Calu3 (cell line): ENCODE data around the gene GJD4. TPM values are rescaled to one million over a fixed set of nuclear protein-coding genes. Genes with fewer than 3 reads are reported as not detected.

ENCODE experiments used
- BruUV-seq: library from RNA; stranded (reverse); fragments of 400-500 nt; replicated peaks from 2 replicates; lab custom pipeline; 2021; lab: Mats Ljungman, UMichigan
- CTCF ChIA-PET: fragments of 300-600 bp; sonication (Branson Sonifier 250); formaldehyde crosslinking; loops from one replicate; lab custom pipeline; 2022; ENCODE audit warnings: antibody characterized with exemption; lab: Charles Lee
- DNase-seq: peaks from one replicate; pipeline ENCODE4 v3.0.0; 2022
- H3K27ac Mint-ChIP-seq: one replicate; pipeline ENCODE4 v1.8.0; 2022; ENCODE audit warnings: mixed read lengths; ENCODE audit not compliant: unreplicated experiment
- H3K27me3 Mint-ChIP-seq: one replicate; pipeline ENCODE4 v1.8.0; 2022; ENCODE audit warnings: mixed read lengths; ENCODE audit not compliant: unreplicated experiment
- H3K36me3 Mint-ChIP-seq: one replicate; pipeline ENCODE4 v1.8.0; 2022; ENCODE audit warnings: mild to moderate bottlenecking, moderate library complexity, mixed read lengths; ENCODE audit not compliant: insufficient read depth, unreplicated experiment
- H3K4me1 Mint-ChIP-seq: one replicate; pipeline ENCODE4 v1.8.0; 2022; ENCODE audit warnings: mild to moderate bottlenecking, low read depth, mixed read lengths; ENCODE audit not compliant: unreplicated experiment
- H3K4me3 Mint-ChIP-seq: one replicate; pipeline ENCODE4 v1.8.0; 2022; ENCODE audit warnings: mild to moderate bottlenecking, low read depth, moderate library complexity, mixed read lengths; ENCODE audit not compliant: unreplicated experiment
- H3K9me3 Mint-ChIP-seq: one replicate; pipeline ENCODE4 v1.8.0; 2022; ENCODE audit warnings: low read depth, mixed read lengths; ENCODE audit not compliant: unreplicated experiment
- intact Hi-C: fragments of 100-400 bp; cut with micrococcal nuclease; formaldehyde crosslinking; loops from one replicate; pipeline ENCODE4 v1.10.0; 2022; ENCODE audit not compliant: unreplicated experiment
- total RNA-seq: library from RNA; stranded (reverse); gene quantifications from 2 replicates; pipeline ENCODE4 v1.2.3, GENCODE V29; 2022
- TF ChIP-seq, protein P1 (sequence below): fragments of 200-600 bp; IDR thresholded peaks from one replicate; pipeline ENCODE4 v1.8.0; 2022; ENCODE audit warnings: antibody characterized with exemption; ENCODE audit not compliant: unreplicated experiment

The GJD4 gene
- total RNA-seq, 1 experiment from 2014 or later = not detected

DNA sequence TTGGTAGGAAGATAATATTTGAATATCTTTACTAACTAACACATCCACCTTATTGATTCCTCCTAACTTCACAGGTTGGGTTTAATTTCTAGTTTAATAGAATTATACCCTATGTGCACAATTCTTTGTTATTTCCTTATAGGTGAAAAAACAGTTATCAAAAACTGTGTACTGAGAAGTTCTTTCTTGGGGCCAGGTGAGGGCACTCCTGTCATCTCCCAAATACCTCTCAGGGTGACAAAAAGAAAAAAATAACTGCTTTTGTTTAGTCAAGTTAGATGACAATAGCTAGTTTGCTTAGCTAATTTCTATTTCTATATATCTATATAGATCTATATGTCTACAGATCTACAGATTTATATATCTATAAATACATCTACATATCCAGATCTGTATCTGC is 26.9 kb downstream of the GJD4 start:
- CTCF ChIA-PET = interaction anchor here (0.6 kb wide), 1 partner anchor 428 kb away, joined by 3 read pairs; no protein-coding TSS in a partner anchor
- H3K4me1 Mint-ChIP-seq = no peaks in the 10 kb centered on the region
- no peak for DNase-seq
- H3K36me3 Mint-ChIP-seq = no peaks in the 10 kb centered on the region
- no peak overlapping the region for H3K4me3 Mint-ChIP-seq
- no peaks in the 10 kb centered on the region for H3K9me3 Mint-ChIP-seq
- intact Hi-C loops = no loop called here
- peaks cover 16% of the 10 kb centered on the region for H3K27me3 Mint-ChIP-seq
- TF ChIP-seq, protein P1, sequence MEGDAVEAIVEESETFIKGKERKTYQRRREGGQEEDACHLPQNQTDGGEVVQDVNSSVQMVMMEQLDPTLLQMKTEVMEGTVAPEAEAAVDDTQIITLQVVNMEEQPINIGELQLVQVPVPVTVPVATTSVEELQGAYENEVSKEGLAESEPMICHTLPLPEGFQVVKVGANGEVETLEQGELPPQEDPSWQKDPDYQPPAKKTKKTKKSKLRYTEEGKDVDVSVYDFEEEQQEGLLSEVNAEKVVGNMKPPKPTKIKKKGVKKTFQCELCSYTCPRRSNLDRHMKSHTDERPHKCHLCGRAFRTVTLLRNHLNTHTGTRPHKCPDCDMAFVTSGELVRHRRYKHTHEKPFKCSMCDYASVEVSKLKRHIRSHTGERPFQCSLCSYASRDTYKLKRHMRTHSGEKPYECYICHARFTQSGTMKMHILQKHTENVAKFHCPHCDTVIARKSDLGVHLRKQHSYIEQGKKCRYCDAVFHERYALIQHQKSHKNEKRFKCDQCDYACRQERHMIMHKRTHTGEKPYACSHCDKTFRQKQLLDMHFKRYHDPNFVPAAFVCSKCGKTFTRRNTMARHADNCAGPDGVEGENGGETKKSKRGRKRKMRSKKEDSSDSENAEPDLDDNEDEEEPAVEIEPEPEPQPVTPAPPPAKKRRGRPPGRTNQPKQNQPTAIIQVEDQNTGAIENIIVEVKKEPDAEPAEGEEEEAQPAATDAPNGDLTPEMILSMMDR = no peak
- BruUV-seq = no TSS peak
- no peak overlapping the region for H3K27ac Mint-ChIP-seq

DNA sequence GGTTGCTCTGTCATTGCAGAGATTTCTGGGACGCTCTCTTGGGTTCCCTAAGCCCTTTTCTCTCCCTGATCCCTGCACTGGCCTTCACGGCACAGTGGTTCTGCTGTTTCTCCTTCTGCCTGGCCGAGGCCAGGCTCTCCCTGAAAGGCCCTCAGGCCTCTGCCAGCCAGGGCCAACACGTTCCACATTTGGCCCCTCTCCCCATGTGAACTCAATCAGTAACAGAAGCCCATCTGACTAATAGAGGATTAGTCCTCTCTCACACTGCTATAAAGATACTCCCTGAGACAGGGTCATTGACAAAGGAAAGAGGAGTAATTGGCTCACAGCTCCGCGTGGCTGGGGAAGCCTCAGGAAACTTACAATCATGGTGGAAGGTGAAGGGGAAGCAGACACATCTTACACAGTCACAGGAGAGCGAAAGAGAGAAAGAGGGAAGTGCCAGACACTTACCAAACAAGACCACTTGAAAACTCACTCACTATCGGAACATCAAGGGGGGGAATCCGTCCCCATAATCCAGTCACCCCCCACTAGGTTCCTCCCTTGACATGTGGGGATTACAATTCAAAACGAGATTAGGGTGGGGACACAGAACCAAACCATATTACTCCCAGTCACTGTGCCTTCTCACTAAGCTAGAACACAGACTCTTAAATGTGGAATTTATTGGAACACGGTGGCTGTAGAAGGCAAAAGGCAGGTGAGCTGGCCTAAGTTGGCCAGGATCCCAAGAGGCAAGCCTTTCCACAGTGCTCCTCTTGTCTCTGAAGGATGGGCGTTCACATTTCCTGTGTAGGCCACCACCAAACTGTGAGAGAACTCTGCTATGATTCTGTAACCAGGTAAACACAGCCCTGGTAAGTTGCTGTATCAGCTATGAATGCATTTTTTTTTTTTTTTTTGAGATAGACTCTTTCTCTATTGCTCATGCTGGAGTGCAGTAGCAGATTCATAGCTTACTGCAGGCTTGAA is 28.2 kb downstream of the GJD4 start:
- intact Hi-C loops = no loop called here

DNA sequence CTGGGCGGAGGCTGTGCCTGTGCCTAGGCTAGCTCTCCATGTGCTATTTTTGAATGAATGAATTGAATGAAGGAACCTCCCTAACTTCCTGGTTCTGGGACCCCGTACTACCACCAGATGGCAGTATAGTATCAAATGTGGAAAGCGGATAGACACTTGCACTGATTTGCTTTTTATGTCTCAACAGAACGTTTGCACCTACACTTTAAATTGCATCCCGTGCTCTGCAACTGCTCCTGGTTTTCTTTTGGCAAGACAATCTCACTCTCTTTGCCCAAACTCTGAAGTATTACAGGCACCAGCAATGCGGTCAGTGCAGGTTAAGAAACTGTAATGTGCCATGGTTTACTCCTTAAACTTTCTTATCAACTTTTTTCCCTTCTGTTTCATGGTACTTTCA is 30.4 kb downstream of the GJD4 start:
- peak; percentile 63 for DNase-seq
- intact Hi-C loops = loop anchor here (1.0 to 5.0 kb wide), 3 partner anchors 282 to 1246 kb away; no protein-coding TSS in a partner anchor
- no peaks in the 10 kb centered on the region for H3K9me3 Mint-ChIP-seq
- no peak overlapping the region for H3K27ac Mint-ChIP-seq
- no peaks in the 10 kb centered on the region for H3K4me1 Mint-ChIP-seq
- no peak overlapping the region for H3K4me3 Mint-ChIP-seq
- H3K36me3 Mint-ChIP-seq = peaks cover 4% of the 10 kb centered on the region
- no TSS peak for BruUV-seq
- H3K27me3 Mint-ChIP-seq = no peaks in the 10 kb centered on the region
- TF ChIP-seq, protein P1 = peak; percentile 84
- CTCF ChIA-PET = interaction anchor here (1.1 to 1.9 kb wide), 2 partner anchors 1144 to 1245 kb away, joined by 8 to 10 read pairs; no protein-coding TSS in a partner anchor

More for the DNA sequence above, 28.2 kb downstream of the GJD4 start:
- H3K27ac Mint-ChIP-seq = no peak overlapping the region
- no peak for DNase-seq
- TF ChIP-seq, protein P1 = no peak
- no peaks in the 10 kb centered on the region for H3K9me3 Mint-ChIP-seq
- no TSS peak for BruUV-seq
- H3K27me3 Mint-ChIP-seq = peaks cover 3% of the 10 kb centered on the region
- no peak overlapping the region for H3K4me3 Mint-ChIP-seq
- no peaks in the 10 kb centered on the region for H3K4me1 Mint-ChIP-seq
- CTCF ChIA-PET = interaction anchor here (0.6 kb wide), 1 partner anchor 15 kb away, joined by 3 read pairs; no protein-coding TSS in a partner anchor
- no peaks in the 10 kb centered on the region for H3K36me3 Mint-ChIP-seq

- no peaks in the 10 kb centered on the region for H3K4me1 Mint-ChIP-seq
- H3K9me3 Mint-ChIP-seq = no peaks in the 10 kb centered on the region
- H3K4me3 Mint-ChIP-seq = no peak overlapping the region
- TF ChIP-seq, protein P1 = no peak
- intact Hi-C loops = loop anchor here (5.0 kb wide), 1 partner anchor 280 kb away; no protein-coding TSS in a partner anchor
- BruUV-seq = no TSS peak
- H3K36me3 Mint-ChIP-seq = peaks cover 18% of the 10 kb centered on the region
- CTCF ChIA-PET = interaction anchor here (1.2 to 1.9 kb wide), 2 partner anchors 1142 to 1244 kb away, joined by 3 to 8 read pairs; no protein-coding TSS in a partner anchor
- H3K27ac Mint-ChIP-seq = no peak overlapping the region
- H3K27me3 Mint-ChIP-seq = no peaks in the 10 kb centered on the region
- no peak for DNase-seq
Measured at GRCh38 chr10:35636956-35637355, 31.8 kb downstream of the GJD4 start.
